GM12892 (cell line): ENCODE data around the gene MRPL11.

Experiments used
- POLR2A ChIP-seq: IDR thresholded peaks from 2 replicates; pipeline ENCODE4 v1.6.1; 2011; ENCODE audit warnings: low read depth, low read length, control low read depth
- POLR2AphosphoS5 ChIP-seq: IDR thresholded peaks from 2 replicates; pipeline ENCODE4 v1.6.1; 2011; ENCODE audit warnings: low read depth, low read length, control low read depth
- TAF1 ChIP-seq: IDR thresholded peaks from 2 replicates; pipeline ENCODE4 v1.6.1; 2011; ENCODE audit warnings: low read depth, mild to moderate bottlenecking, control low read depth, low read length, borderline replicate concordance

DNA sequence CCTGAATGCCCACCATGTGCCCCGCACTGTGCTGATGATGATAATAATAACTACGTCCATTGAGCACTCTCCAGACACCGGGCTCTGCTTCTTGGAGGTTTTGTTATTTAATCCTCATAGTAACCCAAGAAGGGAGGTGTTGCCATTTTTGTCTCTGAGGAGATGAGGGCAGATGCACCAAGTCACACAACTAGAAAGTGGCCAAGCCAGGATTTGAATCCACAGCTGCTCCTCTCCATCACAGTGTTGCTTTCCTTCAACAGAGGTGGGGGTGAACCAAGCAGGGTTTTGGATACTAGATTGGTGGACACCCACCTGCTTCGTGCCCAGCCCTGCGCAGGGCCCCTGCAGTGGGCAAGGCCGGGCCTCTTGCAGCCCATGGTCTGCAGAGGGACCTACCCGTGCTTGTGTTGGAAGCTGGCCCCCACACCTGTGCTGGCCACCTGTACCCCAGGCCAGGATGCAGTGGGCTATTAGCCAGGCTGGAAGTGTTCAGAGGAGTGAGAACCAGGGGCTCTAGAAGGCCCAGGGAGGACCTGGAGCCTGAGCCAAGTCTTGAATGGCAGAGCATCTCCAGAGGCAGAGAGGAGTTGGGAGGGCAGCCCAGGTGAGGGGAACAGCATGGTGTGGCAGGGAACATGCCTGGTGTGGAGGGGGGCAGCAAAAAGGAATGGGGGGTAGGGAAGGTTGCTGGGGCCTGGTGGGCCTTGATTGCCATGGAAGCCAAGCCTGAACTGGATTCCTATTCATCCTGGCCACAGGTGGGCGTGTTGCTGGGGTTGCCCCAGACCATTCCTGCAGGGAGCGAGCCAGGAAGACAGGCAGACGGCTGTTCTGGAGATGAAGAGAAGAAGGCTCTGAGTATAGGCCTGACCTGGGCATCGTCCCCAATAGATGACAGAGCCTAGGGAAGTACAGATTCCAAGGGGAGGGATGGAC is 38.9 kb upstream of the MRPL11 start:
- TF ChIP-seq POLR2A (no peak), POLR2AphosphoS5 (no peak), TAF1 (no peak)
